Measurements from ENCODE around the gene EPAS1. TPM values are rescaled to one million over a fixed set of nuclear protein-coding genes. Genes with fewer than 3 reads are reported as not detected.

The EPAS1 gene
- total and polyA plus RNA-seq, 4 donors = 26.2 to 193 (median 61.1) TPM

DNA sequence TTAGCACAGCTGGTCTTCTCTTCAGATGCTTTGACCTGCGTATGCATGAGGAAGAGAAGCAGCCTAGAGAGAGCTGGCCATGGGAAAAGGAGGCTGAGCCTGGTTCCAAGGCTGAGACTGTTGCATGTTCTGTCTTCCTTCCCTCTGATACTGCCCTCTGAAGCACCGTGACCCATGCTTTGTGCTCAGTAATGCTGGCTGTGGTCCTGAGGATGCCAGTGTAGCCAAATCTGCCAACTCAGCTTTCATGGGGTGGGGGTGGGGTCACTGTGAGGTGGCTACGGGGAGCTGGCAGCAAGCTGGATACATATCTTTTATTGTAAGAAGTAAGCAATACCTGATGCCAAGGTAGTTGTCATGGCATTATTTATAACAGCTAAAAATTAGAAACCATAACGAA lies 41.5 kb downstream of the EPAS1 start:
- no peak for DNase-seq (ENCODE audit: low spot score)
- H3K4me3 ChIP-seq (ENCODE audit: low read depth in 1 of 3, low read length in 3 of 3) = no peak overlapping the region
- H3K36me3 ChIP-seq (ENCODE audit: control insufficient read depth in 4 of 4, insufficient read depth in 3 of 4, low read depth in 1 of 4, low read length in 3 of 4) = no peaks in the 10 kb centered on the region
- no peaks in the 10 kb centered on the region for H3K27me3 ChIP-seq (ENCODE audit: control insufficient read depth in 4 of 4, insufficient read depth in 4 of 4, low read length in 3 of 4)
- 43% methylated on average over 4 of the region's 4 CpGs for WGBS
- peaks cover 23 to 83% (median 70%) of the 10 kb centered on the region in 4 donors for H3K4me1 ChIP-seq (ENCODE audit: control insufficient read depth in 4 of 4, insufficient read depth in 4 of 4, low read length in 3 of 4)
- H3K9ac ChIP-seq (ENCODE audit: low read depth in 1 of 2, low read length in 2 of 2) = no peak overlapping the region
- H3K27ac ChIP-seq (ENCODE audit: low read depth in 1 of 2, low read length in 2 of 2) = peak overlapping the region; percentile 40 to 41
- H3K9me3 ChIP-seq (ENCODE audit: control insufficient read depth in 4 of 4, low read length in 3 of 4) = no peaks in the 10 kb centered on the region
- TF ChIP-seq RAD21 (IDR thresholded peaks at IDR 0.05) (no peak), TAF1 (conservative IDR thresholded peaks at IDR 0.05) (no peak), FOXA2 (IDR thresholded peaks at IDR 0.05) (no peak), YY1 (IDR thresholded peaks at IDR 0.05) (no peak), HNF4A (conservative IDR thresholded peaks at IDR 0.05) (no peak), GABPA (IDR thresholded peaks at IDR 0.05 in 1 of 2, conservative IDR thresholded peaks at IDR 0.05 in 1 of 2) (no peak), NR2F2 (IDR thresholded peaks at IDR 0.05) (no peak), HNF4G (IDR thresholded peaks at IDR 0.05) (no peak), EGR1 (IDR thresholded peaks at IDR 0.05; ENCODE audit: low read depth in 2 of 2) (no peak)
- TF ChIP-seq, protein P1, sequence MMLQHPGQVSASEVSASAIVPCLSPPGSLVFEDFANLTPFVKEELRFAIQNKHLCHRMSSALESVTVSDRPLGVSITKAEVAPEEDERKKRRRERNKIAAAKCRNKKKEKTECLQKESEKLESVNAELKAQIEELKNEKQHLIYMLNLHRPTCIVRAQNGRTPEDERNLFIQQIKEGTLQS (IDR thresholded peaks at IDR 0.05) = no peak

DNA sequence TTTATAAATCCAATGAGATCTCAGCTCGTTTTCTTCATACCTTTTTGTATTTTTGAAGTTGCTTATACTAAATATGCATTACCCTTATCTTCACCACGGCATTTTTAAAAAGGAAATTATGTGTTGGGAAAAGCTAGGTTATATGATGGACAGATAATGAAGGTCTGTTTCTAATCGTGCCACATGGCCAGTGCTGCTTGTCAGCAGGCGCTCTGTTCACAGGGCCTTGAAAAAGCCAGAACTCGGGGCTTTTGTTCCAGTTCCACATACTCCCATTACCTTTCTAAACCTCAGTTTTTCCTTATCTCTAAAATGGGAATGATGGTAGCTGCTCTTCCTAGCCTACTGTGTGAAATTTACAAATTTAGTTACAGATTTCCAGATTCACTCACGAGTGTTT lies 42.0 kb downstream of the EPAS1 start:
- peak overlapping the region; percentile 40 to 62 for H3K27ac ChIP-seq (ENCODE audit: low read depth in 1 of 2, low read length in 2 of 2)
- 69% methylated on average over 6 of the region's 6 CpGs for WGBS
- TF ChIP-seq, protein P1 (IDR thresholded peaks at IDR 0.05) = no peak
- no peak for TF ChIP-seq JUND (IDR thresholded peaks at IDR 0.05)
- TF ChIP-seq EGR1 (IDR thresholded peaks at IDR 0.05; ENCODE audit: low read depth in 2 of 2) = no peak
- TF ChIP-seq HNF4A (conservative IDR thresholded peaks at IDR 0.05) = no peak
- no peak for TF ChIP-seq FOXA1 (IDR thresholded peaks at IDR 0.05)
- TF ChIP-seq, protein P2, sequence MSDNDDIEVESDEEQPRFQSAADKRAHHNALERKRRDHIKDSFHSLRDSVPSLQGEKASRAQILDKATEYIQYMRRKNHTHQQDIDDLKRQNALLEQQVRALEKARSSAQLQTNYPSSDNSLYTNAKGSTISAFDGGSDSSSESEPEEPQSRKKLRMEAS (IDR thresholded peaks at IDR 0.05) = no peak
- TF ChIP-seq, protein P3, sequence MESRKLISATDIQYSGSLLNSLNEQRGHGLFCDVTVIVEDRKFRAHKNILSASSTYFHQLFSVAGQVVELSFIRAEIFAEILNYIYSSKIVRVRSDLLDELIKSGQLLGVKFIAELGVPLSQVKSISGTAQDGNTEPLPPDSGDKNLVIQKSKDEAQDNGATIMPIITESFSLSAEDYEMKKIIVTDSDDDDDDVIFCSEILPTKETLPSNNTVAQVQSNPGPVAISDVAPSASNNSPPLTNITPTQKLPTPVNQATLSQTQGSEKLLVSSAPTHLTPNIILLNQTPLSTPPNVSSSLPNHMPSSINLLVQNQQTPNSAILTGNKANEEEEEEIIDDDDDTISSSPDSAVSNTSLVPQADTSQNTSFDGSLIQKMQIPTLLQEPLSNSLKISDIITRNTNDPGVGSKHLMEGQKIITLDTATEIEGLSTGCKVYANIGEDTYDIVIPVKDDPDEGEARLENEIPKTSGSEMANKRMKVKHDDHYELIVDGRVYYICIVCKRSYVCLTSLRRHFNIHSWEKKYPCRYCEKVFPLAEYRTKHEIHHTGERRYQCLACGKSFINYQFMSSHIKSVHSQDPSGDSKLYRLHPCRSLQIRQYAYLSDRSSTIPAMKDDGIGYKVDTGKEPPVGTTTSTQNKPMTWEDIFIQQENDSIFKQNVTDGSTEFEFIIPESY (IDR thresholded peaks at IDR 0.05) = no peak
- no peak for TF ChIP-seq HNF4G (IDR thresholded peaks at IDR 0.05)
- TF ChIP-seq TAF1 (conservative IDR thresholded peaks at IDR 0.05) = no peak
- TF ChIP-seq, protein P4, sequence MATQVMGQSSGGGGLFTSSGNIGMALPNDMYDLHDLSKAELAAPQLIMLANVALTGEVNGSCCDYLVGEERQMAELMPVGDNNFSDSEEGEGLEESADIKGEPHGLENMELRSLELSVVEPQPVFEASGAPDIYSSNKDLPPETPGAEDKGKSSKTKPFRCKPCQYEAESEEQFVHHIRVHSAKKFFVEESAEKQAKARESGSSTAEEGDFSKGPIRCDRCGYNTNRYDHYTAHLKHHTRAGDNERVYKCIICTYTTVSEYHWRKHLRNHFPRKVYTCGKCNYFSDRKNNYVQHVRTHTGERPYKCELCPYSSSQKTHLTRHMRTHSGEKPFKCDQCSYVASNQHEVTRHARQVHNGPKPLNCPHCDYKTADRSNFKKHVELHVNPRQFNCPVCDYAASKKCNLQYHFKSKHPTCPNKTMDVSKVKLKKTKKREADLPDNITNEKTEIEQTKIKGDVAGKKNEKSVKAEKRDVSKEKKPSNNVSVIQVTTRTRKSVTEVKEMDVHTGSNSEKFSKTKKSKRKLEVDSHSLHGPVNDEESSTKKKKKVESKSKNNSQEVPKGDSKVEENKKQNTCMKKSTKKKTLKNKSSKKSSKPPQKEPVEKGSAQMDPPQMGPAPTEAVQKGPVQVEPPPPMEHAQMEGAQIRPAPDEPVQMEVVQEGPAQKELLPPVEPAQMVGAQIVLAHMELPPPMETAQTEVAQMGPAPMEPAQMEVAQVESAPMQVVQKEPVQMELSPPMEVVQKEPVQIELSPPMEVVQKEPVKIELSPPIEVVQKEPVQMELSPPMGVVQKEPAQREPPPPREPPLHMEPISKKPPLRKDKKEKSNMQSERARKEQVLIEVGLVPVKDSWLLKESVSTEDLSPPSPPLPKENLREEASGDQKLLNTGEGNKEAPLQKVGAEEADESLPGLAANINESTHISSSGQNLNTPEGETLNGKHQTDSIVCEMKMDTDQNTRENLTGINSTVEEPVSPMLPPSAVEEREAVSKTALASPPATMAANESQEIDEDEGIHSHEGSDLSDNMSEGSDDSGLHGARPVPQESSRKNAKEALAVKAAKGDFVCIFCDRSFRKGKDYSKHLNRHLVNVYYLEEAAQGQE (IDR thresholded peaks at IDR 0.05) = no peak
- TF ChIP-seq NR2F2 (IDR thresholded peaks at IDR 0.05) = no peak
- TF ChIP-seq FOXA2 (IDR thresholded peaks at IDR 0.05) = no peak
- TF ChIP-seq, protein P5, sequence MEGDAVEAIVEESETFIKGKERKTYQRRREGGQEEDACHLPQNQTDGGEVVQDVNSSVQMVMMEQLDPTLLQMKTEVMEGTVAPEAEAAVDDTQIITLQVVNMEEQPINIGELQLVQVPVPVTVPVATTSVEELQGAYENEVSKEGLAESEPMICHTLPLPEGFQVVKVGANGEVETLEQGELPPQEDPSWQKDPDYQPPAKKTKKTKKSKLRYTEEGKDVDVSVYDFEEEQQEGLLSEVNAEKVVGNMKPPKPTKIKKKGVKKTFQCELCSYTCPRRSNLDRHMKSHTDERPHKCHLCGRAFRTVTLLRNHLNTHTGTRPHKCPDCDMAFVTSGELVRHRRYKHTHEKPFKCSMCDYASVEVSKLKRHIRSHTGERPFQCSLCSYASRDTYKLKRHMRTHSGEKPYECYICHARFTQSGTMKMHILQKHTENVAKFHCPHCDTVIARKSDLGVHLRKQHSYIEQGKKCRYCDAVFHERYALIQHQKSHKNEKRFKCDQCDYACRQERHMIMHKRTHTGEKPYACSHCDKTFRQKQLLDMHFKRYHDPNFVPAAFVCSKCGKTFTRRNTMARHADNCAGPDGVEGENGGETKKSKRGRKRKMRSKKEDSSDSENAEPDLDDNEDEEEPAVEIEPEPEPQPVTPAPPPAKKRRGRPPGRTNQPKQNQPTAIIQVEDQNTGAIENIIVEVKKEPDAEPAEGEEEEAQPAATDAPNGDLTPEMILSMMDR (IDR thresholded peaks at IDR 0.05; ENCODE audit: low read depth, low read length, missing input control) = no peak
- no peak for TF ChIP-seq YY1 (IDR thresholded peaks at IDR 0.05)
- H3K36me3 ChIP-seq (ENCODE audit: control insufficient read depth in 4 of 4, insufficient read depth in 3 of 4, low read depth in 1 of 4, low read length in 3 of 4) = no peaks in the 10 kb centered on the region
- H3K27me3 ChIP-seq (ENCODE audit: control insufficient read depth in 4 of 4, insufficient read depth in 4 of 4, low read length in 3 of 4) = no peaks in the 10 kb centered on the region
- H3K4me1 ChIP-seq (ENCODE audit: control insufficient read depth in 4 of 4, insufficient read depth in 4 of 4, low read length in 3 of 4) = peaks cover 23 to 81% (median 66%) of the 10 kb centered on the region in 4 donors
- no peaks in the 10 kb centered on the region for H3K9me3 ChIP-seq (ENCODE audit: control insufficient read depth in 4 of 4, low read length in 3 of 4)
- DNase-seq (ENCODE audit: low spot score) = no peak
- H3K4me3 ChIP-seq (ENCODE audit: low read depth in 1 of 3, low read length in 3 of 3) = no peak overlapping the region
- no peak overlapping the region for H3K9ac ChIP-seq (ENCODE audit: low read depth in 1 of 2, low read length in 2 of 2)

Measured in liver (tissue), 9 donors.